ENCODE measurements around the gene KRTAP10-1. TPM values are rescaled to one million over a fixed set of nuclear protein-coding genes. Genes with fewer than 3 reads are reported as not detected.
"Not testable (repeated sequence)": the region's sequence is repeated elsewhere in the genome, so short reads cannot be mapped to it uniquely, and the experiment has no call there.

The KRTAP10-1 gene, protein sequence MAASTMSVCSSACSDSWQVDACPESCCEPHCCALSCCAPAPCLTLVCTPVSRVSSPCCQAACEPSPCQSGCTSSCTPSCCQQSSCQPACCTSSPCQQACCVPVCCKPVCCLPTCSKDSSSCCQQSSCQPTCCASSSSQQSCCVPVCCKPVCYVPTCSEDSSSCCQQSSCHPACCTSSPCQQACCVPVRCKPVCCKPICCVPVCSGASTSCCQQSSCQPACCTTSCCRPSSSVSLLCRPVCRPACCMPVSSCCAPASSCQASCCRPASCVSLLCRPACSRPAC
- not detected in 2 replicates for total RNA-seq

DNA sequence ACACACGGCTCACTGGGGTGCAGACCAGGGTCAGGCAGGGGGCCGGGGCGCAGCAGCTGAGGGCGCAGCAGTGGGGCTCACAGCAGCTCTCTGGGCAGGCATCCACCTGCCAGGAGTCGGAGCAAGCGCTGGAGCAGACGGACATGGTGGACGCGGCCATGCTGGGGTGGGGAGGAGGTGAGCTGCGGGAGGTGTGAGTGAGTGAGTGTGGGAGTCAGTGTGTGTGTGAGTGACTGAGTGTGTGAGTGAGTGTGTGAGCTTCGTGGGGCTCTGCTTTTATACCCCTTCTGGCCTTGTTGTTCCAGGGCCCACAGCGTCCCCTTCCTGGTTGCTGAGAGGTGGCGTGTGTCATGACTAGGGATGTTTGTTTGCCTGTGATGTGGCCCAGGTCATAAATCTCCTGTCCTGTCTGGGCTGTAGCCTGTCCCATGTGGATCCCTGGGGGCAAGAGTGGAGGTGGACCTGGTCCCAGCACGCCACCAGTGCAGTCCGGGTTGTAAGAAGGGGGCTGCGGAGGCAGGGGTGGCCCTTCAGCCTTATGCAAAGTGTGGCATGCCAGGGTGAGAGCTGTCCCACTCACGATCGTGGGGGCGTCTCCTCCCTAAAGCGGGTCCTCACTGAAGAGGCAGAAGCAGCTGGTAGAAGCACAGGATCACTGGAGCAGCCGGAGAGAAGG, at the start of gene KRTAP10-1:
Gene KRTAP10-1 (minus strand): TSS at position 205 of the 676 bp plus-strand sequence. CDS start 45 bp downstream, at position 160.
- no peak for DNase-seq (ENCODE audit: low read depth in 2 of 2)

DNA sequence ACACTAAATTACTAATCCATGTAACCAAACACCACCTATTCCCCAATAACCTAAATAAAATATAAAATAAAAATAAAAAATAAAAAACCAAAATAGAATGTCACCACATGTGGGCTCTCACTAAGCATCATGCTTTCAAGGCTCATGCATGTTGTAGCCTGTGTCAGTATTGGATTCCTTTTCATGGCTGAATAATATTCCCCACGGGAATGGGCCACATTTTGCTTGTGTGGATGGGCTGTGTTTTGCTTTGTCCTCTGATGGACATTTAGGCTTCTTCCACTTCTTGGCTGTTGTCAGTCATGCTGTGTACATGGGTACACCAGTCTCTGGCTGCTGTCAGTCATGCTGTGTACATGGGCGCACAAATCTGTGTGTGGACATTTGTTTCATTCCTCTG, 49.1 kb upstream of the KRTAP10-1 start:
- DNase-seq (ENCODE audit: low read depth in 2 of 2) = no peak

DNA sequence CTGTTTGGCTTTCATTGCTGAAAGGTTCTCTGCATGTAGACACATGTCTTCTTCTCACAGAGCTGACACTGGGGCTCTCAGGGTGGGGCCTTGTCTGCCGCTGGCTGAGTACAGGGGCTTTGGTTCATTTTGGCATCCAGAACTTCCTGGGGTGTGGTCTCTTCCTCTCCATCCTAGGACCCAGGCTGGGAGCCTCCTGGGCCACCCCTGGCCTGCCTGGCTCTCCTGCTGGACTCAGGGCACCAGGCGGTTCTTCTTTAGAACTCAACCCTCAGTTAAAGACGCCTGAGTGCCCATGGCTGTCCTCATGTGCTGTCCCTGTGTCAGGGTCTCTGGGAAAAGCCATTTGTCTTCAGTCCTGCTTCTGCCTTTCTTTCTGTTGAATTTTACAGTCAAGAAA, 45.9 kb upstream of the KRTAP10-1 start:
- DNase-seq (ENCODE audit: low read depth in 2 of 2) = no peak

DNA sequence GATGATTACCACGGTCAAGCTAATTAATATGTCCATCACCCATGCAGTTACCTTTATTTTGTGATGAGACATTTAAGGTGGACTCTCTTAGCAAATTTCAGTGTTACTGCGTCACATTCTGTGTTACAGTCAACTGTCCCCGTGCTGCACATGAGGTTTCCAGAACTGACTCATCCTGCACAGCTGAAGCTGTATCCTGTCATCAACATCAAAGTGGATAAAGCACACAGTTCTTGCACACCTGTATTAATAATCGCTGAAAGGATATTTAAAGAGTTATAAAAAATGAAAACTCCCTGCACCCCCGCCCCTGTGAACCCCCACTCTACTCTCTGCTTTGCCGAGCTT, 43.8 kb upstream of the KRTAP10-1 start:
- no peak for DNase-seq (ENCODE audit: low read depth in 2 of 2)

DNA sequence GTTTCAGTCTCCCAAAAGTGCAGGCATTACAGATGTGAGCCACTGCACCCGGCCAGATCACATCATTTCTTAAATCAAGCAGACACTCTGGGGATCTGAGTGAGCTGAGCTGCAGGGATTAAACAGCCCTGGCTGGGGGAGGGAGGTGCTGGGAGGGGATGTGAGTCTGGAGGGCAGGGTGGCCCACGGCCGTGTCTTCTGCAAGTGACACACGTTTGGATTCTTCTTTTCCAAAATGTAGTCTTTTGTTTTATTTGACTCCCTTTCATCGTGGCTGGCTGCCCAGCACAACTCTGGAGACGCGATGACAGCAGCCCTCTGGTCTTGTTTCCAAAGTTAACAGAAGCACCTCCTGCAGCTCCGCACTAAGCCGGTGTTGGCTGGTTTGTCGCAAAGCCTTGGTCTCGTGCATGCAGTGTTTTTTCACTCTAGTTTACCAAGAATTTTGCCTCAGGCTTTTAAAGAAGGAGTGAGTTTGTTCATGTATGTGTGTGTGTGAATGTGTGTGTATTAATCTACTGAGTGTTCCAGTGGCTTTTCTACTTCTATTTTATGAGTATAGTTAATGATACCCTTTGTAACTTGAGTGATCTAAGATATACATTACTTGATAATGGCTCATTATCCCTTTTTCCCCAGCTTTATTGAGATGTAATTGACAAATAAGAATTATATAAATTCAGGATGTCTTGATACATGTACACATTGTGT, 43.2 kb upstream of the KRTAP10-1 start:
- no peak for DNase-seq (ENCODE audit: low read depth in 2 of 2)

DNA sequence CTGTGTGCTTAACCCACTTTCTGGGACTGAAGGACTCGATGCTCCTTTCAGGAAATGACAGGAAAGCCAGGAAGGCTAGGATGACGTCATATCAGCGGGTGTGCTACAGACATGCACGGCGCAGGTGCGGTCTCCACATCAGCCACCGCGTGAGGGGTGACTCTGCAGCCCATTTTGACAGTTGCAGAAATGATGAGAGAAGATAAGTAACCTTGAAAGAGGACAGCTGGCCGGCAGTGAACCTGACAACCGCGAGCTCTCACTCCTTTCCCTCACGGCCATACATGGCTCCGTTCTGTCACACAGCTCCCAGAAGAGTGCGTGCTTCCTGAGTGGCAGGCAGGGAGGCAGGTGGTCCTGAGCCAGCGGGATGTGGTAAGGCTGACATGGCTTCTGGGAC, 42.1 kb upstream of the KRTAP10-1 start:
- DNase-seq (ENCODE audit: low read depth in 2 of 2) = no peak

DNA sequence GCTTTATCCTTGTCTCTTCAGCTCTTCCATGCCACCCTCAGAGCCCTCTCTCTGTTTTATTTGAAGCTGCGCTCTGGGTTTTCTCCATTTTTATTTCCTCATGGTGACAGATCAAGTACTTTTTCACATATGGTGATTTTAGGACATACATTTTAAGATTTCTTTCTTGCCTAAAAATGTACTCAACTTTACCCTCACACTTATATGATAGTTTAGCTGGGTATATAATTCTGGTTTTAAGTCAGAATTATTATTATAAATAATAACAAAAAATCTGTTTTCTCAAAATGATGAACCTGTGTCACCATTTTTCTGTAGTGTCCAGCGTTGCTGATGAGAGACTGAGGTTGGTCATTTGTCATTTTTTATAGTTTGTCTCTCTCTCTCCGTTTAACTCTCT, 41.2 kb upstream of the KRTAP10-1 start:
- no peak for DNase-seq (ENCODE audit: low read depth in 2 of 2)

DNA sequence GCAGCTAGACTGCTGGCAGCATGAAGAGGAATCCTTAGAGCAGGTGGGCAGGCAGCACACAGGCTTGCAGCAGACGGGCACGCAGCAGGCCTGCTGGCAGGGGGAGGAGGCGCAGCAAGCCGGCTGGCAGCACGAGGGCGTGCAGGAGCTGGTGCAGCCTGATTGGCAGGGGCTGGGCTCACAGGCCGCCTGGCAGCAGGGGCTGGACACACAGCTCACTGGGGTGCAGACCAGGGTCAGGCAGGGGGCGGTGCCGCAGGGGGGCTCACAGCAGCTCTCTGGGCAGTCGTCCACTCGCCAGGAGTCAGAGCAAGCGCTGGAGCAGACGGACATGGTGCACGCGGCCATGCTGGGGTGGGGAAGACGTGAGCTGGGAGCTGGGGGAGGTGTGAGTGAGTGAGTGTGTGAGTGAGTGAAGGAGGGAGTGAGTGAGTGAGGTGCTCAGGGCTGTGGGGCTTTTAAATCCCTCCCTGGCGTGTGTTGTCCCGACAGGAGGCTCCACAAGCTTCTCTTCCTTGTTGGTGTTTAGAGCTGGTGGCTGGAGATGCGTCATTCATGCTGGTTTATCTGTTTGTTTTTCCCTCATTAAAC, 40.3 kb upstream of the KRTAP10-1 start, which contains the start of gene KRTAP10-5:
Gene KRTAP10-5 (minus strand): TSS at position 374 of the 591 bp plus-strand sequence. CDS start 26 bp downstream, at position 348.
- DNase-seq (ENCODE audit: low read depth in 2 of 2) = not testable (repeated sequence)

DNA sequence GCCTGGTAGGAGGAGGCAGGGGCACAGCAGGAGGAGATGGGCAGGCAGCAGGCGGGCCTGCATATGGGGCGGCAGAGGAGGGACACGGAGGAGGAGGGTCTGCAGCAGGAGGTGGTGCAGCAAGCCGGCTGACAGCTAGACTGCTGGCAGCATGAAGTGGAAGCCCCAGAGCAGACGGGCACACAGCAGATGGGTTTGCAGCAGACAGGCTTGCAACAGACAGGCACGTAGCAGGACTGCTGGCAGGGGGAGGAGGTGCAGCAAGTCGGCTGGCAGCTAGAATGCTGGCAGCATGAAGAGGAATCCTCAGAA, 39.8 kb upstream of the KRTAP10-1 start:
- DNase-seq (ENCODE audit: low read depth in 2 of 2) = no peak

DNA sequence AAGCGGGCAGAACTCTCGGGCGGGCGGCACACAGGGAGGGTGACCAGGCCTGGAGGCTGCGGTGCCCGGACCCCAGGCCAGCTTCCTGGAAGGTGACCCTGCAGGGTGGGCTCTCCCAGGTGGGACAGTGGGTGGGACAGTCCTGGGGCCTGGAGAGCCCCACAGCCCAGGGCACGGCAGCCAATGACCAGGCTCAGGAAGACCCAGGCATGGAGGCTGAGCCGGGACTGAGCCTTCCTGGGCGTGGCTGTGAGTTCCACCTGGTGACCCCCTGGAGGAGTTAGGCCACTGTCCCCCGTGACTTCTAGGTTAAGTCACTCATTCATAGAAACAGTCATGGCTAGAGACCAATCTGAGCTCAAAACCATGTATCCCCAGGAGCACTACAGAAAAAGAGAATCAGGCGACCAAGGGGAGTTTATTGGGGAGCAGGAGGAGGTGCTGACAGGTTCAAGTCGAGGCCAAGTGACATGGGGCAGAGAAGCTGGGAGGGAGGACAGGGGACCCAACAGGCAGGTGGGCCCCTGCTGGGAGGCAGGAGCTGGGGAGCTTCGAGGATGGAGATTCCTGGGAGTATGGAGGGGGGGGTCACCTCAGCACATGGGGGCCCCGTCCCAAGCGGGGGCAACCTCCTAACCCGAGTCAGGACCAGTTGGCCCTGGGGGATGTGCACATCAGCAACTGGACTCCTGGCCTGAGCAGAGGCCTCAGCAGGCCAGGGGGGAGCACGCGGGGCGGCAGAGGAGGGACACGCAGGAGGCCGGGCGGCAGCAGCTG, 39.2 kb upstream of the KRTAP10-1 start:
- DNase-seq (ENCODE audit: low read depth in 2 of 2) = no peak

DNA sequence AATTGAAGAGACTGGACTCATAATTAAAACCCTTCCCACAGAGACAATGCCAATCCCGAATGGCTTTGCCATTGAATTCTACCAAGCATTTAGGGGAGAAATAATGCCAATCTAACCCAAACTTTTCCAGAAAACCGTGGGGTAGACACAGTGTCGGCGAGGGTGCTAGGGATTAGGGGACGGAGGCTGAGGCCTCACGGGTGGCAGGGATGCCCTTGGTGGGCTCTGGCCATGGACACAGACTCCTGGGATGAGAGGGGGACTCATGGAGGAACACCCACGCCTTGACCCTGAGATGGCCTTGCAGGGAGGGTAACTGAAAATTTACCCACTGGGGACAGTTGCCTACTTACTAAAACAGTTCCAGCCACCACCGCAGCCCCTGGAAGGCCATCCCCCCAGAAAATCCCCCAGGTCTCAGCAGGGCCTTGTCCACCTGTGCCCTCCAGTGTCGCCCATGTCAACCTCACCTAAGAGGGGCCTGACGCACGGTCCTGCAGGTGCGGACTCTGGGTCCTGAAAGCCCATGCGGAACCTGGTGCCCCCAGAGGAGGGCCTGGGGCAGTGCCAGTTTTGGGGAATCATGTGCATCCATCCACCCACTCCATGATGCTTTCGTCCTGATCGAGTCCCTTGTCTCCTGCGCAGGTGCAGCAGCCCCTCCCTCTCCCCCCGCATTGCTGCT, 38.5 kb upstream of the KRTAP10-1 start:
- no peak for DNase-seq (ENCODE audit: low read depth in 2 of 2)

DNA sequence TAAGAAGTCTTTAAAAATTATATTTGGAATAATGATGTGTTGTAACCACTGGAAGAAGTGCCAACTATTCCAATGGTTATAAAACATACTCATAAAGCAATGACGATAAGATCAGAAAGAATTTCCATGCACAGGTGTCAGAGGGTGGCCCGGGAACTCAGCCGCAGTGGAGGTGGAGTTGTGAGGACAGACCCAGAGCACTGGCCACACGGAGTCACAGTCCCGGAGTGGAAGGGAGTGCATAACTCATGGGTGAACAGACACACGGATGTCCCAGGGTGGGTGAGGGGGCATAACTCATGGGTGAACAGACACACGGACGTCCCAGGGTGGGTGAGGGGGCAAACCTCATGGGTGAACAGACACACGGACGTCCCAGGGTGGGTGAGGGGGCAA, 36.0 kb upstream of the KRTAP10-1 start:
- DNase-seq (ENCODE audit: low read depth in 2 of 2) = no peak

DNA sequence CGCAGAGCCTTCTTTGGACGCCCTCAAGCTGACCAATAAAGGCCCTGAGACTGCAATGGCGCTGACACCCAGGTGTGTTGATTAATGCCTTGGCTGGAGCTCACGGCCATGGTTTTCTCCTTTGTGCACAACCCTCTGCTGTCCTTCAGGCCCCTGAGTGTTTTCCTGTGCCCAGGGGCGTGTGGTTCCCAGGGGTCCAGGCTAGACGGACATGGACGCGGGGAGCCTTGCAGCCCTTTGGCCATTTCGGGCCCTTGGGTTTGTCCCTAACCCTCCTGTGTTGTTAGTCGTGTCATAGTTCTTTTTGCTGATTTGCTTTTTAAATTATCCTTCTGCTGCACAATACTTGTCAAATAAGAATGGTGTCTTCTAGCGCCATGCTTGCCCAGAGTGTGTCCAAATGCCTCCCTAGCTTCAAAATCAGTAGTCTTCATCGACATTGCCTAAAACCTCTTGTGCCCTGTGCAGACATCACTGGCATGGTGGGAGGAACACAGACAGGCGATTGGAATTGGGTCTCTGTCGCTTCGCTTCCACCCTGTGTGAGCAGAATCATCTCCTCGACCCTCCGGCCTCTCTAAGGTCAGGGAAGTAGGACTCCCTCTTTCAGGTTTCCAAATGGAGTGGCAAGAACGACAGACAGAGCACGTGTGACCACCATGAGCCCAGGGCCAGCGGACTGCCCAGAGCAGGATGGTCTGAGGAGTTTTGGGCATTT, 35.5 kb upstream of the KRTAP10-1 start:
- DNase-seq (ENCODE audit: low read depth in 2 of 2) = no peak

DNA sequence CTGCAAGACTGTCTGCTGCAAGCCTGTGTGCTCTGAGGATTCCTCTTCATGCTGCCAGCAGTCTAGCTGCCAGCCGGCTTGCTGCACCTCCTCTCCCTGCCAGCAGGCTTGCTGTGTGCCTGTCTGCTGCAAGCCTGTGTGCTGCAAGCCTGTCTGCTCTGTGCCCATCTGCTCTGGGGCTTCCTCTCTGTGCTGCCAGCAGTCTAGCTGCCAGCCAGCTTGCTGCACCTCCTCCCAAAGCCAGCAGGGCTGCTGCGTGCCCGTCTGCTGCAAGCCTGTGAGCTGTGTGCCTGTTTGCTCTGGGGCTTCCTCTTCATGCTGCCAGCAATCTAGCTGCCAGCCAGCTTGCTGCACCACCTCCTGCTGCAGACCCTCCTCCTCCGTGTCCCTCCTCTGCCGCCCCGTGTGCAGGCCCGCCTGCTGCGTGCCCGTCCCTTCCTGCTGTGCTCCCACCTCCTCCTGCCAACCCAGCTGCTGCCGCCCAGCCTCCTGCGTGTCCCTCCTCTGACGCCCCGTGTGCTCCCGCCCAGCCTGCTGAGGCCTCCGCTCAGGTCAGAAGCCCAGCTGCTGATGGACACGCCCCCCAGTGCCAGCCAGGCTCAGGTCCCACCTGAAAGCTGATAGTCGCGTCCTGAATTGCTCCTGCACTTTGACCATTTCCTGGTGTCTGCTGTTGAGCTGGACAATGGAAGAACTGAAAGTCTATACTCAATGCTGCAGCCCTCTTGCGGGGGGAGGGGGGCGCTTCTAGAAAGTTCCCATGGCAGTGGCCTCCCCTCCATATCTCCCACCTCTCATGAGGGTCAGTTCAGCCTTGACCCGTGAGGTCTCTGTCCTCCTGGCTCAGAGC, 34.7 kb upstream of the KRTAP10-1 start:
- DNase-seq (ENCODE audit: low read depth in 2 of 2) = no peak

DNA sequence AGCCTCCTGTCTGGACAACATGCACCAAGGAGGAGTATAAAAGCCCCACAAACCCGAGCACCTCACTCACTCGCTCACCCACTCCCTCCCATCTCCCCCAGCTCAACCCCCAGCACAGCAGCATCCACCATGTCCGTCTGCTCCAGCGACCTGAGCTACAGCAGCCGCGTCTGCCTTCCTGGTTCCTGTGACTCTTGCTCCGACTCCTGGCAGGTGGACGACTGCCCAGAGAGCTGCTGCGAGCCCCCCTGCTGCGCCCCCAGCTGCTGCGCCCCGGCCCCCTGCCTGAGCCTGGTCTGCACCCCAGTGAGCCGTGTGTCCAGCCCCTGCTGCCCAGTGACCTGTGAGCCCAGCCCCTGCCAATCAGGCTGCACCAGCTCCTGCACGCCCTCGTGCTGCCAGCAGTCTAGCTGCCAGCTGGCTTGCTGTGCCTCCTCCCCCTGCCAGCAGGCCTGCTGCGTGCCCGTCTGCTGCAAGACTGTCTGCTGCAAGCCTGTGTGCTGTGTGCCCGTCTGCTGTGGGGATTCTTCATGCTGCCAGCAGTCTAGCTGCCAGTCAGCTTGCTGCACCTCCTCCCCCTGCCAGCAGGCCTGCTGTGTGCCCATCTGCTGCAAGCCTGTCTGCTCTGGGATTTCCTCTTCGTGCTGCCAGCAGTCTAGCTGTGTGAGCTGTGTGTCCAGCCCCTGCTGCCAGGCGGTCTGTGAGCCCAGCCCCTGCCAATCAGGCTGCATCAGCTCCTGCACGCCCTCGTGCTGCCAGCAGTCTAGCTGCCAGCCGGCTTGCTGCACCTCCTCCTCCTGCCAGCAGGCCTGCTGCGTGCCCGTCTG, 33.8 kb upstream of the KRTAP10-1 start, which contains the start of gene KRTAP10-4:
Gene KRTAP10-4 (plus strand): TSS at position 100 of the 827 bp plus-strand sequence. CDS start 30 bp downstream, at position 130.
- not testable (repeated sequence) for DNase-seq (ENCODE audit: low read depth in 2 of 2)

DNA sequence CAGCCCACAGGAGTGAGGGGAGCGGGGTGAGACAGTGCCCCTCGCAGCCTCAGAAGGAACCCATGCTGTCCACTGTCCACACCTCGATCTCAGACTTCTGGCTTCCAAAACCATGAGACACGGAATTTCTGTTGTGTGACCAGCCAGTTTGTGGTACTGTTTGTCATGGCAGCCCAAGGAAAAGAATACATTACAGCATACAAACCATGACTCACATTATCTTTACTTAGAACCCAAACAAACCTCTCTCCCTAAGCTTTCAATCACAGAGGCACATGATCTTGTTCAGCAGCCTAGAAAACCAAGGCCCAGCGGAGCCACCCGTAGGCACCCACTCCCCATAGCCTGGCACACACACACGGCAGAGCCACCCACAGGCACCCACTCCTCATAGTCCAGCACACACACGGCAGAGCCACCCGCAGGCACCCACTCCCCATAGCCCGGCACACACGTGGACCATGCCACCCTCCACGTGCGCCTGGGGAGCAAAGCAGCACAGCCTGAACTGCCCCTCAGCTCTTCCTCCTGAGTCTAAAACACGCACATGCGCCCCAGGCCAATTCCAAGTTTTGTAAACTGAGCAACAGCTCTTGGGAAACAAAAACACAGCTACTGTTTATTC, 33.1 kb upstream of the KRTAP10-1 start:
- DNase-seq (ENCODE audit: low read depth in 2 of 2) = no peak

DNA sequence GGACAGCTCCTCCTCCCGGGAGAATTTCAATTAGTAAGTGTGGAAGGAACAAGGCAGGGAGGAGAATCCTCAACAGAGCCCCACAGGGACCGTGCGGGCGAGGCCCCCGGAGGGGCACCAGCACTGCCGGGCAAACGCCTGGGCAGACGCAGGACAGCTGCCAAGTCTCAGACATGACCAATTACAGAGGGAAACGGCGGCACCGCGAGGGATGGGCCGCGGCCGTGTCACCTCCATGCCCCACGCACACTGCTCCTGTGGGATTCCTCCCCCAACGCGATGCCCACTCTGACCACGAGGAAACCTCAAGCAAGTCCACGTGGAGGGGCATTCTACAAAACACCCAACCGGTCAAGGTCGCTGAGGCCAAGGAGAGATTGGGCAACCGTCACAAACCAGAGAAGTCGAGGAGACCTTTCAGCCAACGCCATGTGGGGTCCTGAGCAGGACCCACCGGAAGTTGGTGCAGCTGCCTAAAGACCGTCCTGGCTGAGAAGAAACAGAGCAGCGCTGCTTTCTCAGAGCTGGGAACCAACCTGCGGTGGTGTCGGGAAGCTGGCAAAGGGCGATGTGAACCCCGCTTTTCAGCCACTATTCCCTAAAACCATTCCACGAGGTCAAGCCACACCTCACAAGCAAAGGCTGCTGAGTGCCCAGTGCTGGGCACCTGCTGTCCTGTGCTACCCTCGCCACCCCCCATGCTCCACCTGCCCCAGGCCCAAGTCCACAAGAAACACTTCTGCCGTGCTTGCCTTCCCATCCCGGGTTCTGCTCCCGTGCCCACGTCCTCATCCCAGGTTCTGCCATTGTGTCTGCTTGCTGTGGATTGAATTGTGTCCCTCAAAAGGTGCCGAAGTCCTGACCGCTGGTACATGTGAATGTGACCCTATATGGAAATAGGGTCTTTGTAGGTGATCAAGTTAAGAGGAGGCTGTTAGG, 32.1 kb upstream of the KRTAP10-1 start:
- no peak for DNase-seq (ENCODE audit: low read depth in 2 of 2)

All from dermis microvascular lymphatic vessel endothelial cell (primary cell).